Myocyte (in vitro differentiated cells): ENCODE measurements around the gene DTNBP1. TPM values are rescaled to one million over a fixed set of nuclear protein-coding genes. Genes with fewer than 3 reads are reported as not detected.

Experiments
- DNase-seq: peaks from one replicate; pipeline ENCODE4 v3.0.0-alpha.2; 2012; ENCODE audit warnings: low read depth
- polyA plus RNA-seq: library from polyadenylated mRNA; unstranded; fragments of >200 nt; gene quantifications from one replicate; pipeline ENCODE4 v1.2.1, GENCODE V29; 2012; ENCODE audit warnings: missing spikeins
- total RNA-seq: library from RNA; depleted of rRNA; stranded (reverse); fragments of >200 nt; gene quantifications from 2 replicates; pipeline ENCODE4 v1.2.3, GENCODE V29; 2014

Gene DTNBP1, protein sequence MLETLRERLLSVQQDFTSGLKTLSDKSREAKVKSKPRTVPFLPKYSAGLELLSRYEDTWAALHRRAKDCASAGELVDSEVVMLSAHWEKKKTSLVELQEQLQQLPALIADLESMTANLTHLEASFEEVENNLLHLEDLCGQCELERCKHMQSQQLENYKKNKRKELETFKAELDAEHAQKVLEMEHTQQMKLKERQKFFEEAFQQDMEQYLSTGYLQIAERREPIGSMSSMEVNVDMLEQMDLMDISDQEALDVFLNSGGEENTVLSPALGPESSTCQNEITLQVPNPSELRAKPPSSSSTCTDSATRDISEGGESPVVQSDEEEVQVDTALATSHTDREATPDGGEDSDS
- total RNA-seq = 4.3 and 7.4 TPM in 2 replicates
- 13.8 TPM for polyA plus RNA-seq

GRCh38 chr6:15662326-15663129 is at the start of gene DTNBP1:
TSS of gene DTNBP1 (minus strand) at chr6:15663028. CDS start at chr6:15662869, 159 bp downstream.
- peak; percentile 76 for DNase-seq

- no peak for DNase-seq
Observed at GRCh38 chr6:15709651-15710269, 46.9 kb upstream of the DTNBP1 start.

DNA sequence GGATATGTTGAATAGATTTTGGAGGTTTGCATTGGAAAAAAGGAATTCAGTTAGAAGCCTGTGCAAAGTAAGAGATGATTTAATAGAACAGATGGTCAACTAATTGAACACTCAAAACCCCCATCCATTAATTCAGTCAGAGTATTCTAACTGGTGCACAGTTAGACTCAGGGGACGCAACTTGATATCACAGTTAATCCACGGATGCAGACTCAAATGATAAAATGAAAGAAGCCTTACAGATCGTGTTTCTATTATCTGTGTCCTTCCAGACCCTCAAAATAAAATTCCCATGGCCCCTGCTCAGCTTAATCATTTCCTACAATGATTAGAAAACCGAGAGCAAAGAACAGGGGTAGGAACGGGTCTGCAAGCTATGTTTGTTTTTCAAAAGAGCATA is 45.4 kb upstream of the DTNBP1 start:
- no peak for DNase-seq

- no peak for DNase-seq
Observed at GRCh38 chr6:15705981-15706380, 43.2 kb upstream of the DTNBP1 start.

- DNase-seq = no peak
Observed at GRCh38 chr6:15698471-15698870, 35.6 kb upstream of the DTNBP1 start.

DNA sequence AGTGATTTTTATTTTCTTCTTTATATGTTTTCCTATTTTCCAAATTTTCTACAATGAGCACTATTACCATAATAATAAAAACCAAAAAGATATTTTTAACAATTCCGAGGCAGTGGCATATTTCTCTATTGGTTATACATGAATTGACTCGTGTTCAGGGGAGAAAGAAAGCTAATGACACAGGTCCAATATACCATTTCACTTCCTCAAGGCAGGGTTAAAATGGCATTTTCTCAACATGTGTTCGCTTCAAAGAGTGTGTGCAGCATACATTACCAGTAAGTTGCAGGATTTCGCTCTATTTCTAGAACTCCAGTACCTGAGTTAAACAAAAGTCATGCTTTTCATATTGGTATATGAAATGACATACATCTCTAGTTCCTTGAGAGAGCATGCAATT is 35.1 kb upstream of the DTNBP1 start:
- DNase-seq = no peak

GRCh38 chr6:15691250-15691869 is 28.5 kb upstream of the DTNBP1 start:
- DNase-seq = peak; percentile 90

- no peak for DNase-seq
Observed at GRCh38 chr6:15690510-15690909, 27.7 kb upstream of the DTNBP1 start.

DNA sequence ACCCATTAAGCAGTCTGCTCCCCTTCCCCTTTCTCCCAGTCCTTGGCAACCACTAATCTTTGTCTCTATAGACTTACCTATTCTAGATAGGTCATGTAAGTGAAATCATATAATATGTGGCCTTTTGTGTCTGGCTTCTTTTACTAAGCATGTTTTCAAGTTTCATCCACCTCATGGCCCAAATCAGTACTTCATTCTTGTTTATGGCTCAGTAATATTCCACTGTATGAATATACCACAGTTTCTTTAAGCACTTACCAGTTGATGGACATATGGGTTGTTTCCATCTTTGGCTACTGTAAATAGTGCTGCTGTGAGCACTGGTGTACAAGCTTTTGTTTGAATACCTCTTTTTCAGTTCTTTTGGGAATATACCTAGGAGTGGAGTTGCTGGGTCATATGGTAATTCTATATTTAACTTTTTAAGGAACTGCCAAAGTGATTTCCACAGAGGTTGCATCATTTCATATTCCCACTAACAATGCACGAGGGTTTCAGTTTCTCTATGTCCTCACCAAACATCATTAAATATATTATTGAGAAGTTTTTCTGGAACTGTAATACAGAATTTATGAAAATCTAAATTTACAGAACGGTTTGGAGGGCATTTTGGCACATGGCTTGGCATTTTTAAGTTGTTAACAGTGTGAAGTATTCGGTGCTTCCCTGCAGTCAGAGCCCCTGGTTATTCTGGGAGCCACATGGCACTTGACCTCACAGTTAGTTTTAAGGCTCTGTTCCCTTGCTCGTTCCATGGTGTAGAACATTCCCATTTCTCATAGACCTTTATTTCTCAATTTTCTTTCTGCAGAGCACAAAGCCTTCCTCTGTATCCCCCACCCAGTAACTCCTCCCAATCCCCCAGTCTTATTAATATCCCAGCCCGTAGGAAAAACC is 27.0 kb upstream of the DTNBP1 start:
- no peak for DNase-seq

DNA sequence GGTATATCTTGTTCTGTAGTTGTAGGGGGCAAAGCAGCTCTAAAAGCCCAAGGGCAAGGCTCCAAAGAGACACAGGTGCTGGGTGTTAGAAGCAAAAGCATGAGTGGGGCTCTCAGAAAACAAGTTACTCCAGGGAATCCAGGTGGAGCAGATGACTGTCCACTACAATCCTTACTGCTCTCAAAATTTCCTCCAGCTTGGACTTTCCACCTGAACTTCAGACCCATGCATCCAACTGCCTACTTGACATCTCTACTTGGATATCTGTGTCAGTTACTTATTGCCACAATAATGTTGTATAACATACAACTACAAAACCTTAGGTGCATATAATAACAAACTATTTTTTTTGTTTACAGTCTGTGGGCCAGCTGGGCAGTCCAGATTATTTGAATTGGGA is 22.8 kb upstream of the DTNBP1 start:
- DNase-seq = no peak

GRCh38 chr6:15682965-15683822 is 20.4 kb upstream of the DTNBP1 start:
- DNase-seq = no peak

DNA sequence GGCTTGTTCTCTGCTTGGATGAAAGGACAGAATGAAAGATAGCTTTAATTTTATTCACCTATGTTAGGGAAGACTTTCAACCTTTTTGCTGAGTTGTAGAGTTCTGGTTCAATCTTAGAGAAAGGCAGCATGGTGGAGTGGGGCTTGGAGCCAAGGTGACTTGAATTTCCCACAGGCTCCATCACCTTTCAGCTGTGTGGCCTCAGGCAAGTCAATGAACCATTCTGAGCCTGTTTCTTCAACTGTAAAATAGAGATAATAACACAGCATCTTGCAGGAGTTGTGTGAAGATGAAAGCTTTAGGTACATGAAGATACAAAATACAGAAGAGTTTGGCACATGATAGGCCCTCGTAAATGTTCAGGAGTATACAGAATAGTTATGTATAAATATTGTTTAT is 19.1 kb upstream of the DTNBP1 start:
- DNase-seq = no peak

GRCh38 chr6:15678514-15678913 is 15.7 kb upstream of the DTNBP1 start:
- DNase-seq = no peak

- DNase-seq = no peak
Observed at GRCh38 chr6:15677822-15678221, 15.0 kb upstream of the DTNBP1 start.

- no peak for DNase-seq
Observed at GRCh38 chr6:15675536-15676220, 12.8 kb upstream of the DTNBP1 start.

DNA sequence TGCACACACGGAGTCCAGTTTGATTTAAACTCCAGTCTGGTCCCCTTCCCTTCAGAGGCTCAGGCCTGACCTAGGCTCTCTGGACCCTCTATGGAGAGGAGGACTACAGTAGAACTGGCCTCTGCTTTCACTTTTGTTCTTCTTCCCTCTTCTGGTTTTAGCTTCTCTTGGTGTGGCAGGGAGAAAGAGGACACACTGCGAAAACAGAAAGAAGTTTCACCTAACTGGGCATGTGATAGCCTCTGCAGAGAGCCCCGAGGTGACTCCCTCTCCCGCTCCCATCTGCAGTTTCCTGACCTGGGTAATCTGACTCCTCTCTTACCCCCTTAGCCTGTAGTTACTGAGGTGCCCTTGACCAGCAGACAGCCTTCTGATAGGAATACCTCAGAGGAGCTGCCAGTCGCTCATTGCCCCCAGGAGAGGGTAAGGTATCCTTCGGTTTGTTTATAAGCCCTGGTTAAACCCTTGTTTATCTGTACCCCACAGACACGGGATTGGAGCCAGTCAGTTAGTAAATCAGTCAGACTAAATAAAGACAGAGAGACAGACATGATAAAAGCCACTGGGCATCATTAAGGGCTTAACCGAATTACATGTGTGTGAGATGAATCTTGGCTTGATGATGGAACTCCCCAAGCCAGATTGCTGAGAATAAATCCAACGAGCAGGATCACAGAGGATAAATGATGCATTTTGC is 12.0 kb upstream of the DTNBP1 start:
- DNase-seq = no peak

GRCh38 chr6:15673666-15674065 is 10.8 kb upstream of the DTNBP1 start:
- DNase-seq = no peak

DNA sequence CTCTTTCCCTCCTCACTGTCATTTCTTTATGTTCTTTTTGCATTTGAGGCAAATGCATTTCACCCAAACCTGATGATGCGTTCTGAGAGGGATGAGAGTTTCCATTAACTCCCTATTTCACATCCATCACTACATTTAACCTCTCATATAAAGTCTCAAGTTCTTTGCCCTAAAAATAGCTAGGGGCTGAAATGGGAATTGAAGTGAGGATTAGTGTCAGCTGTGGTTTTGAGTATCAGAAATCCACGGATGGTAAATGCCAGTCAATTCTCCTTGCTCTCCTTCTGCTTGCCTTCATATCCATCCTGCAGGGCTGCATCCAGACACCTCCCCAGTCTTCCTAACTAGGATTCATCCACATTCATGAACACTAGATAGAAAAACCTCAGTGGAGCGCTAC is 10.0 kb upstream of the DTNBP1 start:
- DNase-seq = no peak
